Nephron (organoid): Measurements from ENCODE around the gene TRIM37.

Experiments used
- H3K27ac Mint-ChIP-seq, 3 experiments: 2 replicates each; pipeline ENCODE4 v1.8.0; 2020; ENCODE audit warnings: mixed read lengths in 3 of 3, mild to moderate bottlenecking in 2 of 3, moderate library complexity in 1 of 3
- H3K27me3 Mint-ChIP-seq: 2 replicates; pipeline ENCODE4 v1.8.0; 2021; ENCODE audit warnings: low read depth, mild to moderate bottlenecking, moderate library complexity, mixed read lengths
- H3K36me3 Mint-ChIP-seq: 2 replicates; pipeline ENCODE4 v1.8.0; 2020; ENCODE audit warnings: low read depth, mixed read lengths
- H3K4me1 Mint-ChIP-seq: 2 replicates; pipeline ENCODE4 v1.8.0; 2020; ENCODE audit warnings: mixed read lengths
- H3K4me3 Mint-ChIP-seq, 3 experiments: 2 replicates each; pipeline ENCODE4 v1.8.0; 2020; ENCODE audit warnings: mild to moderate bottlenecking in 3 of 3, mixed read lengths in 3 of 3, moderate library complexity in 2 of 3
- H3K9me3 Mint-ChIP-seq: 2 replicates; pipeline ENCODE4 v1.8.0; 2020; ENCODE audit warnings: mixed read lengths
- CTCF ChIP-seq, 3 experiments: fragments of 200-600 bp; sonication (generic); IDR thresholded peaks; one replicate each; pipeline ENCODE4 v1.5.0; 2021; ENCODE audit warnings: antibody characterized with exemption in 3 of 3; ENCODE audit not compliant: unreplicated experiment in 3 of 3

TRIM37 gene

GRCh38 chr17:58974354-58974753, 132.3 kb downstream of the TRIM37 start:
- no peak for TF ChIP-seq CTCF (IDR thresholded peaks at IDR 0.05; ENCODE audit: unreplicated experiment in 3 of 3)
- Mint-ChIP-seq H3K27me3 (no peaks in the 10 kb centered on the region), H3K4me1 (peaks cover 11% of the 10 kb centered on the region), H3K9me3 (no peaks in the 10 kb centered on the region), H3K4me3 (no peak overlapping the region), H3K27ac (no peak overlapping the region), H3K36me3 (no peaks in the 10 kb centered on the region)

GRCh38 chr17:58970609-58971450, 135.8 kb downstream of the TRIM37 start:
- H3K36me3 Mint-ChIP-seq: no peaks in the 10 kb centered on the region
- H3K9me3 Mint-ChIP-seq: no peaks in the 10 kb centered on the region
- H3K27ac Mint-ChIP-seq: no peak overlapping the region
- H3K4me1 Mint-ChIP-seq: peaks cover 13% of the 10 kb centered on the region
- no peaks in the 10 kb centered on the region for H3K27me3 Mint-ChIP-seq
- TF ChIP-seq CTCF (IDR thresholded peaks at IDR 0.05; ENCODE audit: unreplicated experiment in 3 of 3): no peak
- H3K4me3 Mint-ChIP-seq: no peak overlapping the region

- no peaks in the 10 kb centered on the region for H3K9me3 Mint-ChIP-seq
- H3K36me3 Mint-ChIP-seq: no peaks in the 10 kb centered on the region
- H3K27me3 Mint-ChIP-seq: no peaks in the 10 kb centered on the region
Measured at GRCh38 chr17:58969612-58970011, 137.1 kb downstream of the TRIM37 start.

GRCh38 chr17:58969156-58969555, 137.5 kb downstream of the TRIM37 start:
- no peak overlapping the region for H3K27ac Mint-ChIP-seq
- H3K27me3 Mint-ChIP-seq: no peaks in the 10 kb centered on the region
- no peaks in the 10 kb centered on the region for H3K9me3 Mint-ChIP-seq
- peaks cover 18% of the 10 kb centered on the region for H3K4me1 Mint-ChIP-seq
- TF ChIP-seq CTCF (IDR thresholded peaks at IDR 0.05; ENCODE audit: unreplicated experiment in 3 of 3): no peak
- H3K4me3 Mint-ChIP-seq: no peak overlapping the region
- no peaks in the 10 kb centered on the region for H3K36me3 Mint-ChIP-seq

More at GRCh38 chr17:58969612-58970011, 137.1 kb downstream of the TRIM37 start:
- H3K27ac Mint-ChIP-seq: no peak overlapping the region
- no peak overlapping the region for H3K4me3 Mint-ChIP-seq
- H3K4me1 Mint-ChIP-seq: peaks cover 18% of the 10 kb centered on the region
- TF ChIP-seq CTCF (IDR thresholded peaks at IDR 0.05; ENCODE audit: unreplicated experiment in 3 of 3): no peak

GRCh38 chr17:58968426-58969061, 138.1 kb downstream of the TRIM37 start:
- Mint-ChIP-seq H3K36me3 (no peaks in the 10 kb centered on the region), H3K27me3 (no peaks in the 10 kb centered on the region), H3K4me1 (peaks cover 18% of the 10 kb centered on the region), H3K27ac (no peak overlapping the region), H3K4me3 (no peak overlapping the region), H3K9me3 (no peaks in the 10 kb centered on the region)
- TF ChIP-seq CTCF (IDR thresholded peaks at IDR 0.05; ENCODE audit: unreplicated experiment in 3 of 3): no peak
